GM19455 (cell line): Measurements from ENCODE around the gene NOTUM.

Experiments used
- ATAC-seq: cut with Tn5 transposase; IDR thresholded peaks from one replicate; pipeline ENCODE4 v1.9.1; 2021; ENCODE audit not compliant: unreplicated experiment

The NOTUM gene

GRCh38 chr17:81939881-81940385 is 21.1 kb downstream of the NOTUM start:
- no peak for ATAC-seq

GRCh38 chr17:81939218-81939617 is 21.8 kb downstream of the NOTUM start:
- ATAC-seq = no peak

- ATAC-seq = no peak
Observed at GRCh38 chr17:81935709-81936084, 25.3 kb downstream of the NOTUM start.

- no peak for ATAC-seq
Observed at GRCh38 chr17:81934850-81935708, 25.9 kb downstream of the NOTUM start.

- ATAC-seq = no peak
Observed at GRCh38 chr17:81934098-81934757, 26.8 kb downstream of the NOTUM start.

GRCh38 chr17:81933178-81933699 is 27.7 kb downstream of the NOTUM start:
- no peak for ATAC-seq

- ATAC-seq = no peak
Observed at GRCh38 chr17:81932333-81932983, 28.5 kb downstream of the NOTUM start.

- no peak for ATAC-seq
Observed at GRCh38 chr17:81931557-81932332, 29.2 kb downstream of the NOTUM start.

- no peak for ATAC-seq
Observed at GRCh38 chr17:81931189-81931556, 29.8 kb downstream of the NOTUM start.

GRCh38 chr17:81930142-81931125 is 30.6 kb downstream of the NOTUM start:
- no peak for ATAC-seq

- no peak for ATAC-seq
Observed at GRCh38 chr17:81929253-81930141, 31.5 kb downstream of the NOTUM start.

GRCh38 chr17:81928544-81929252 is 32.3 kb downstream of the NOTUM start:
- ATAC-seq = no peak

- ATAC-seq = peak; percentile 59
Observed at GRCh38 chr17:81927653-81928543, 33.1 kb downstream of the NOTUM start, which contains the start of gene MAFG. MAFG (minus strand) TSS chr17:81927735; CDS start chr17:81923185, 4,550 bp downstream.

GRCh38 chr17:81927152-81927652 is 33.8 kb downstream of the NOTUM start:
- peak; percentile 26 for ATAC-seq

GRCh38 chr17:81926451-81927151 is 34.4 kb downstream of the NOTUM start:
- peak; percentile 20 for ATAC-seq

- no peak for ATAC-seq
Observed at GRCh38 chr17:81925860-81926450, 35.0 kb downstream of the NOTUM start.
